Smooth muscle cell (in vitro differentiated cells): ENCODE data around the gene SGMS1. TPM values are rescaled to one million over a fixed set of nuclear protein-coding genes. Genes with fewer than 3 reads are reported as not detected.

Experiments used
- DNase-seq: peaks from one replicate; lab custom pipeline; 2025; ENCODE audit not compliant: unreplicated experiment; lab: John Stamatoyannopoulos, UW
- H2AFZ ChIP-seq: fragments of 200-600 bp; sonication (generic); 2 replicates; pipeline ENCODE4 v1.6.0; 2016; ENCODE audit warnings: antibody characterized with exemption, low read depth, mild to moderate bottlenecking
- H3F3A ChIP-seq: fragments of 200-600 bp; sonication (generic); 2 replicates; pipeline ENCODE4 v1.6.0; 2017; ENCODE audit warnings: antibody characterized with exemption, low read depth
- H3K27ac ChIP-seq: fragments of 200-600 bp; sonication (generic); 2 replicates; pipeline ENCODE4 v1.5.1; 2016; ENCODE audit warnings: low read depth, mild to moderate bottlenecking
- H3K27me3 ChIP-seq: fragments of 200-600 bp; sonication (generic); 2 replicates; pipeline ENCODE4 v1.6.1; 2016; ENCODE audit warnings: low read depth, mild to moderate bottlenecking
- H3K36me3 ChIP-seq: fragments of 200-600 bp; sonication (generic); 2 replicates; pipeline ENCODE4 v1.5.1; 2016; ENCODE audit warnings: low read depth
- H3K4me1 ChIP-seq: fragments of 200-600 bp; sonication (generic); 2 replicates; pipeline ENCODE4 v1.5.1; 2016; ENCODE audit warnings: low read depth
- H3K4me2 ChIP-seq: fragments of 200-600 bp; sonication (generic); 2 replicates; pipeline ENCODE4 v1.6.0; 2016; ENCODE audit warnings: mild to moderate bottlenecking
- H3K4me3 ChIP-seq: fragments of 200-600 bp; sonication (generic); 2 replicates; pipeline ENCODE4 v1.5.1; 2016; ENCODE audit warnings: mild to moderate bottlenecking
- H3K79me2 ChIP-seq: fragments of 200-600 bp; sonication (generic); 2 replicates; pipeline ENCODE4 v1.6.0; 2016; ENCODE audit warnings: low read depth, mild to moderate bottlenecking
- H3K9ac ChIP-seq: fragments of 200-600 bp; sonication (generic); 2 replicates; pipeline ENCODE4 v1.6.0; 2016; ENCODE audit warnings: low read depth
- H3K9me3 ChIP-seq: fragments of 200-600 bp; sonication (generic); replicated peaks from 2 replicates; pipeline ENCODE4 v1.5.1; 2016; ENCODE audit warnings: low read depth
- H4K20me1 ChIP-seq: fragments of 200-600 bp; sonication (generic); 2 replicates; pipeline ENCODE4 v1.6.0; 2016; ENCODE audit warnings: low read depth
- CTCF ChIP-seq: fragments of 200-600 bp; sonication (generic); IDR thresholded peaks from 2 replicates; pipeline ENCODE4 v1.5.1; 2017; ENCODE audit warnings: borderline replicate concordance, mild to moderate bottlenecking, antibody characterized with exemption; ENCODE audit not compliant: insufficient read depth, poor library complexity, severe bottlenecking
- WGBS: methylation state at CpG from one replicate; pipeline ENCODE4 v1.1.7; 2016; ENCODE audit warnings: low lambda C conversion rate; 5-methylcytosine and 5-hydroxymethylcytosine counted together
- polyA plus RNA-seq: library from polyadenylated mRNA; unstranded; fragments of >200 nt; fragmentation: Nextera tagmentation; extraction: Ambion mirVana; gene quantifications from 2 replicates; pipeline ENCODE4 v1.2.1, GENCODE V29; 2016
- total RNA-seq: library from RNA; depleted of rRNA; stranded (reverse); fragments of >200 nt; gene quantifications from 2 replicates; pipeline ENCODE4 v1.2.3, GENCODE V29; 2014

Gene SGMS1
- total and polyA plus RNA-seq, 2 experiments from 2014 or later: 4.0 to 14.3 TPM

GRCh38 chr10:50610368-50610767, 13.4 kb downstream of the SGMS1 start:
- H4K20me1 ChIP-seq: peaks cover 74% of the 10 kb centered on the region
- no peak overlapping the region for H3K9ac ChIP-seq
- 73% methylated on average over 4 of the region's 4 CpGs for WGBS
- DNase-seq: no peak
- peaks cover 6% of the 10 kb centered on the region for H3K79me2 ChIP-seq
- no peaks in the 10 kb centered on the region for H3K9me3 ChIP-seq
- H3K4me2 ChIP-seq: no peak overlapping the region
- H3K27ac ChIP-seq: no peak overlapping the region
- H3K27me3 ChIP-seq: no peaks in the 10 kb centered on the region
- H3K4me3 ChIP-seq: no peak overlapping the region
- H3K4me1 ChIP-seq: no peaks in the 10 kb centered on the region
- H3F3A ChIP-seq: no peaks in the 10 kb centered on the region
- H3K36me3 ChIP-seq: no peaks in the 10 kb centered on the region
- no peak for TF ChIP-seq CTCF
- H2AFZ ChIP-seq: no peak overlapping the region

GRCh38 chr10:50607356-50607925, 16.3 kb downstream of the SGMS1 start:
- no peaks in the 10 kb centered on the region for H3K36me3 ChIP-seq
- peaks cover 79% of the 10 kb centered on the region for H4K20me1 ChIP-seq
- H3K4me1 ChIP-seq: peaks cover 16% of the 10 kb centered on the region
- H3K27me3 ChIP-seq: no peaks in the 10 kb centered on the region
- no peak for DNase-seq
- no peak overlapping the region for H3K9ac ChIP-seq
- H3K9me3 ChIP-seq: no peaks in the 10 kb centered on the region
- no peak overlapping the region for H3K27ac ChIP-seq
- no peak overlapping the region for H3K4me3 ChIP-seq
- H2AFZ ChIP-seq: no peak overlapping the region
- TF ChIP-seq CTCF: no peak
- peaks cover 15% of the 10 kb centered on the region for H3F3A ChIP-seq
- H3K4me2 ChIP-seq: no peak overlapping the region
- H3K79me2 ChIP-seq: peaks cover 2% of the 10 kb centered on the region

- H3K27me3 ChIP-seq: no peaks in the 10 kb centered on the region
- no peak overlapping the region for H3K9ac ChIP-seq
- peaks cover 2% of the 10 kb centered on the region for H3K79me2 ChIP-seq
- no peaks in the 10 kb centered on the region for H3K9me3 ChIP-seq
- H3K4me1 ChIP-seq: peaks cover 16% of the 10 kb centered on the region
- 99% methylated on average over 2 of the region's 2 CpGs for WGBS
- H3K4me3 ChIP-seq: no peak overlapping the region
- no peaks in the 10 kb centered on the region for H3K36me3 ChIP-seq
- no peak overlapping the region for H2AFZ ChIP-seq
- H3K27ac ChIP-seq: no peak overlapping the region
- H3K4me2 ChIP-seq: peak overlapping the region; percentile 28
- peaks cover 80% of the 10 kb centered on the region for H4K20me1 ChIP-seq
- no peak for TF ChIP-seq CTCF
- H3F3A ChIP-seq: peaks cover 15% of the 10 kb centered on the region
- DNase-seq: no peak
Observed at GRCh38 chr10:50605951-50606270, 17.8 kb downstream of the SGMS1 start.

- Histone ChIP-seq H3K9me3 (no peaks in the 10 kb centered on the region), H3K4me2 (peak overlapping the region; percentile 28), H3F3A (peaks cover 15% of the 10 kb centered on the region), H2AFZ (no peak overlapping the region), H3K79me2 (peaks cover 2% of the 10 kb centered on the region), H3K4me3 (no peak overlapping the region), H3K27ac (peak overlapping the region; percentile 33), H3K9ac (no peak overlapping the region), H4K20me1 (peaks cover 75% of the 10 kb centered on the region), H3K27me3 (no peaks in the 10 kb centered on the region), H3K36me3 (no peaks in the 10 kb centered on the region), H3K4me1 (peaks cover 16% of the 10 kb centered on the region)
- WGBS: 0% methylated on average over 1 of the region's 1 CpG
- DNase-seq: no peak
- TF ChIP-seq CTCF: no peak
Observed at GRCh38 chr10:50605269-50605950, 18.3 kb downstream of the SGMS1 start.
